Gastroesophageal sphincter (tissue), 4 donors: Measurements from ENCODE around the gene SYNPR. TPM values are rescaled to one million over a fixed set of nuclear protein-coding genes. Genes with fewer than 3 reads are reported as not detected.

ENCODE experiments used
- ATAC-seq: fragments of 150-250 bp; one replicate; pipeline ENCODE4 v1.9.1; 2016; ENCODE audit warnings: mild to moderate bottlenecking, moderate library complexity
- H3K27ac ChIP-seq, 4 donors: fragments of 200-600 bp; sonication (generic) in 3 of 4; 1 replicate in 3 of 4; 2 replicates in 1 of 4; pipeline ENCODE4 v1.5.1; 2016 to 2019
- H3K27me3 ChIP-seq: fragments of 200-600 bp; sonication (generic); one replicate; pipeline ENCODE4 v1.5.1; 2019
- H3K36me3 ChIP-seq, 2 donors: fragments of 200-600 bp; sonication (generic); one replicate each; pipeline ENCODE4 v1.5.1; 2019; ENCODE audit warnings: control low read depth in 1 of 2
- H3K4me1 ChIP-seq, 3 donors: fragments of 200-600 bp; sonication (generic); 1 replicate in 2 of 3; 2 replicates in 1 of 3; pipeline ENCODE4 v1.5.1; 2016 to 2019; ENCODE audit warnings: control low read depth in 2 of 3
- H3K4me3 ChIP-seq, 2 donors: fragments of 200-600 bp; sonication (generic); one replicate each; pipeline ENCODE4 v1.5.1; 2019; ENCODE audit warnings: mild to moderate bottlenecking in 1 of 2, moderate library complexity in 1 of 2
- H3K9me3 ChIP-seq, 3 donors: fragments of 200-600 bp; sonication (generic); one replicate each; pipeline ENCODE4 v1.5.1; 2017 to 2019; ENCODE audit warnings: control low read depth in 2 of 3
- CTCF ChIP-seq, 4 experiments: fragments of 200-600 bp in 2 of 4; fragments of 450-650 bp in 2 of 4; sonication (generic) in 1 of 4; IDR thresholded peaks; one replicate each; pipeline ENCODE4 v1.5.1; 2017 to 2019; ENCODE audit warnings: antibody characterized with exemption in 4 of 4, mild to moderate bottlenecking in 2 of 4, moderate library complexity in 2 of 4
- EP300 ChIP-seq: sonication (generic); formaldehyde crosslinking; IDR thresholded peaks from one replicate; pipeline ENCODE4 v1.6.1; 2017; ENCODE audit warnings: antibody characterized with exemption, mild to moderate bottlenecking
- POLR2A ChIP-seq, 2 donors: fragments of 450-650 bp; IDR thresholded peaks; one replicate each; pipeline ENCODE4 v1.6.1; 2017; ENCODE audit warnings: antibody characterized with exemption in 2 of 2, mild to moderate bottlenecking in 2 of 2, moderate library complexity in 1 of 2
- POLR2AphosphoS5 ChIP-seq: sonication (generic); formaldehyde crosslinking; IDR thresholded peaks from one replicate; pipeline ENCODE4 v1.6.1; 2017; ENCODE audit warnings: antibody characterized with exemption
- WGBS, 2 donors: methylation state at CpG; one replicate each; pipeline ENCODE4 v1.1.5; 2018; ENCODE audit warnings: low coverage in 1 of 2; 5-methylcytosine and 5-hydroxymethylcytosine counted together
- total RNA-seq, 4 donors: library from RNA; depleted of rRNA; stranded (reverse); fragments of >200 nt; gene quantifications; one replicate each; pipeline ENCODE4 v1.1.0, GENCODE V29; 2016

Gene SYNPR
- total RNA-seq, 4 donors from 2014 or later: 0.47 TPM; not detected in 3

DNA sequence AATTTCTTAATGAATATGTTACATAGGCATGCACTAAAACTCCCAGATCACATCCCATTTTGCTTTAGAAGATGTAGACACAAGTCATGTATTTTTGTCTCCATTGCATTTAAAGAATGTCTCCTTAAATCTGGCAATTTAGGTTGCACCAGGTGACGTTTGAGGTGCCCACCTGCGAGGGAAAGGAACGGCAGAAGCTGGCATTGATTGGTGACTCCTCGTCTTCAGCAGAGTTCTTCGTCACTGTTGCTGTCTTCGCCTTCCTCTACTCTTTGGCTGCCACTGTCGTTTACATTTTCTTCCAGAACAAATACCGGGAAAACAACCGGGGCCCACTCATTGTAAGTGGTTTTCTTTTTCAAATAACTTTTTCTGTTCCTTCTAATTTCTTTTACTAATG lies 278.3 kb downstream of the SYNPR start:
- TF ChIP-seq CTCF (IDR thresholded peaks at IDR 0.05) (no peak), EP300 (no peak), POLR2AphosphoS5 (no peak), POLR2A (IDR thresholded peaks at IDR 0.05) (no peak)
- H3K27ac ChIP-seq: no peak overlapping the region
- ATAC-seq: no peak
- no peak overlapping the region for H3K4me3 ChIP-seq
- no peaks in the 10 kb centered on the region for H3K9me3 ChIP-seq
- H3K27me3 ChIP-seq: no peaks in the 10 kb centered on the region
- H3K4me1 ChIP-seq: no peaks in the 10 kb centered on the region
- 48 to 65% methylated on average over 7 to 8 of the region's 9 CpGs for WGBS, 2 donors
- no peaks in the 10 kb centered on the region for H3K36me3 ChIP-seq

DNA sequence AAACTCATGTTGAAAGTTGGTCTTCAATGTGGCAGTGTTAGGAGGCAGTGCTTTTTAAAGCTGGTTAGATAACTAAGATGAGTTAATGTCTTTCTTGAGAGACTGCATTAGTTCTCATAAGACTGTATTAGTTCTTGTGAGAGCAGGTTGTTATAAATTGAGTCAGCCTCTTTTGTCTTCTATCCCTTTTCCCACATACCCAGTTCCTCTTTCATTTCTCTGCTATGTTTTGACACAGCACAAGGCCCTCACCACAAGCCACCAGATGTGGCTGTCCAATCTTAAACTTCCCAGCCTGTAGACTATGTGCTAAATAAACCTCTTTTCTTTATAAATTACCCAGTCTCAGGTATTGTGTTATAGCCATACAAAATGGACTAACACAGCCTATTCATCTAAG lies 279.8 kb downstream of the SYNPR start:
- no peak for TF ChIP-seq CTCF (IDR thresholded peaks at IDR 0.05)
- TF ChIP-seq POLR2AphosphoS5: no peak
- no peak for TF ChIP-seq EP300
- no peak for TF ChIP-seq POLR2A (IDR thresholded peaks at IDR 0.05)
- no peak for ATAC-seq
- H3K27ac ChIP-seq: no peak overlapping the region

GRCh38 chr3:63559884-63560283 lies 281.8 kb downstream of the SYNPR start:
- Histone ChIP-seq H3K36me3 (no peaks in the 10 kb centered on the region), H3K4me1 (no peaks in the 10 kb centered on the region)
- TF ChIP-seq POLR2AphosphoS5: no peak

More for the DNA sequence above, 279.8 kb downstream of the SYNPR start:
- Histone ChIP-seq H3K9me3 (no peaks in the 10 kb centered on the region), H3K27me3 (no peaks in the 10 kb centered on the region), H3K4me3 (no peak overlapping the region), H3K4me1 (no peaks in the 10 kb centered on the region), H3K36me3 (no peaks in the 10 kb centered on the region)

GRCh38 chr3:63561879-63562278 lies 283.8 kb downstream of the SYNPR start:
- Histone ChIP-seq H3K9me3 (peaks cover 0 to 4% (median 0%) of the 10 kb centered on the region in 3 donors), H3K4me1 (no peaks in the 10 kb centered on the region), H3K27me3 (no peaks in the 10 kb centered on the region), H3K36me3 (no peaks in the 10 kb centered on the region), H3K4me3 (no peak overlapping the region), H3K27ac (no peak overlapping the region)
- TF ChIP-seq CTCF (IDR thresholded peaks at IDR 0.05): no peak
- no peak for TF ChIP-seq POLR2AphosphoS5
- TF ChIP-seq POLR2A (IDR thresholded peaks at IDR 0.05): no peak
- TF ChIP-seq EP300: no peak
- ATAC-seq: no peak
- WGBS, 2 donors: 0 to 33% methylated on average over 1 of the region's 1 CpG

More at GRCh38 chr3:63559884-63560283, 281.8 kb downstream of the SYNPR start:
- ATAC-seq: no peak
- H3K4me3 ChIP-seq: no peak overlapping the region
- H3K27me3 ChIP-seq: no peaks in the 10 kb centered on the region
- H3K27ac ChIP-seq: no peak overlapping the region
- H3K9me3 ChIP-seq: no peaks in the 10 kb centered on the region
- 56 to 65% methylated on average over 2 of the region's 2 CpGs for WGBS, 2 donors

DNA sequence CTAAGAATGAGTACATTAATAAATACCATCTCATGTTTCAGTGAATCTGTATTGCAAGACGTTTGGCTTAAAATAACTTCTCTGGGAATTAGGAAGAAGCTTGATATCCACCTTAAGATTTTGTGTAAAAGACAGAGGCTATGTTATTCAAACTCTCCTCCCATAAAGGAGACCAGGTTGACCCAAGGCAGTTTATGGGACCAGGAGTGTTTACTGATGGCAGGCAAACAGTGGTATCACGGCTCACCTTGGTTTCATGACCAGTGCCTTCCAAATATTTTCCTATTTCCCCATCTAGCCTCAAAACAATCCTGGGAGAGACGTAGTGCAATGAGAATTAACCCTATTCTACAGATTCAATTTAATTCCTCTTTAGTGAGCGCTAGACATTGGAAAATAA lies 284.2 kb downstream of the SYNPR start:
- no peak for ATAC-seq
- H3K27ac ChIP-seq: no peak overlapping the region
- no peaks in the 10 kb centered on the region for H3K36me3 ChIP-seq
- TF ChIP-seq CTCF (IDR thresholded peaks at IDR 0.05) (no peak), EP300 (no peak), POLR2AphosphoS5 (no peak), POLR2A (IDR thresholded peaks at IDR 0.05) (no peak)
- H3K4me3 ChIP-seq: no peak overlapping the region
- H3K4me1 ChIP-seq: no peaks in the 10 kb centered on the region
- H3K27me3 ChIP-seq: no peaks in the 10 kb centered on the region
- peaks cover 0 to 4% (median 0%) of the 10 kb centered on the region in 3 donors for H3K9me3 ChIP-seq
- 23 to 60% methylated on average over 4 of the region's 4 CpGs for WGBS, 2 donors
